Transverse colon (tissue), 4 donors: ENCODE measurements around the gene TNKS2. TPM values are rescaled to one million over a fixed set of nuclear protein-coding genes. Genes with fewer than 3 reads are reported as not detected.

Experiments used
- DNase-seq: peaks from one replicate; pipeline ENCODE4 v3.0.0-alpha.2; 2019
- H3K27ac ChIP-seq, 4 donors: fragments of 200-600 bp; sonication (generic); 2 replicates each; pipeline ENCODE4 v1.5.1; 2016 to 2018; ENCODE audit warnings: inconsistent platforms in 4 of 4
- H3K27me3 ChIP-seq: fragments of 200-600 bp; sonication (generic); 2 replicates; pipeline ENCODE4 v1.5.1; 2017; ENCODE audit warnings: inconsistent platforms
- H3K36me3 ChIP-seq, 4 donors: fragments of 200-600 bp; sonication (generic); 2 replicates each; pipeline ENCODE4 v1.5.1; 2017 to 2019; ENCODE audit warnings: inconsistent platforms in 4 of 4
- H3K4me1 ChIP-seq, 4 donors: fragments of 200-600 bp; sonication (generic); 2 replicates each; pipeline ENCODE4 v1.5.1; 2017 to 2020; ENCODE audit warnings: inconsistent platforms in 4 of 4
- H3K4me3 ChIP-seq, 4 donors: fragments of 200-600 bp; sonication (generic); 1 replicate in 1 of 4; 2 replicates in 3 of 4; pipeline versions ENCODE4 v1.5.1 to v1.6.1; 2017 to 2019; ENCODE audit warnings: inconsistent platforms in 4 of 4
- H3K9me3 ChIP-seq, 2 donors: fragments of 200-600 bp; sonication (generic); 2 replicates each; pipeline ENCODE4 v1.5.1; 2017 to 2019; ENCODE audit warnings: inconsistent platforms in 2 of 2
- CTCF ChIP-seq, 5 experiments: fragments of 200-600 bp in 3 of 5; fragments of 450-650 bp in 2 of 5; sonication (generic) in 3 of 5; IDR thresholded peaks; 1 replicate in 2 of 5; 2 replicates in 3 of 5; pipeline ENCODE4 v1.5.1; 2016 to 2017; ENCODE audit warnings: antibody characterized with exemption in 5 of 5, inconsistent platforms in 3 of 5, mild to moderate bottlenecking in 2 of 5, moderate library complexity in 1 of 5
- EP300 ChIP-seq: sonication (generic); formaldehyde crosslinking; IDR thresholded peaks from one replicate; pipeline ENCODE4 v1.6.1; 2017; ENCODE audit warnings: antibody characterized with exemption, low read depth
- POLR2A ChIP-seq: fragments of 450-650 bp; IDR thresholded peaks from one replicate; pipeline ENCODE4 v1.6.1; 2016; ENCODE audit warnings: antibody characterized with exemption, mild to moderate bottlenecking, moderate library complexity
- POLR2AphosphoS5 ChIP-seq, 3 donors: sonication (generic); formaldehyde crosslinking; IDR thresholded peaks; one replicate each; pipeline ENCODE4 v1.6.1; 2016; ENCODE audit warnings: antibody characterized with exemption in 3 of 3
- WGBS, 2 donors: methylation state at CpG; one replicate each; pipeline ENCODE4 v1.1.5; 2018; ENCODE audit warnings: low coverage in 1 of 2; 5-methylcytosine and 5-hydroxymethylcytosine counted together
- in situ Hi-C, 4 donors: fragments of 200-750 bp; cut with MboI; loops; one replicate each; pipeline versions ENCODE4 v1.15.0 to v1.15.1; 2017; ENCODE audit warnings: low sequenced_read_pairs in 3 of 4, low pct_ligation_motif_present in 1 of 4, low pct_unique_long_range_greater_than_20kb in 1 of 4
- intact Hi-C: fragments of 100-400 bp; cut with DNase I; formaldehyde crosslinking; loops from one replicate; pipeline ENCODE4 v1.15.1; 2023; ENCODE audit warnings: low total_unique reads
- total RNA-seq, 4 donors: library from RNA; depleted of rRNA; stranded (reverse); fragments of >200 nt; gene quantifications; one replicate each; pipeline ENCODE4 v1.1.0, GENCODE V29; 2016

The TNKS2 gene
- total RNA-seq, 4 donors from 2014 or later, result 27.2 to 38.7 (median 31.6) TPM

- in situ Hi-C loops (loop anchor here in 1 of 4 donors (5.0 kb wide), 1 partner anchor 158 kb away; no protein-coding TSS in a partner anchor), intact Hi-C loops (no loop called here)
- Histone ChIP-seq H3K9me3 (no peaks in the 10 kb centered on the region), H3K36me3 (no peaks in the 10 kb centered on the region), H3K4me3 (no peak overlapping the region), H3K27me3 (no peaks in the 10 kb centered on the region), H3K27ac (no peak overlapping the region), H3K4me1 (no peaks in the 10 kb centered on the region)
- no peak for TF ChIP-seq CTCF (IDR thresholded peaks at IDR 0.05)
- TF ChIP-seq POLR2A, result no peak
- TF ChIP-seq EP300, result no peak
- TF ChIP-seq POLR2AphosphoS5 (IDR thresholded peaks at IDR 0.05), result no peak
- WGBS, 2 donors, result 78 to 83% methylated on average over 5 of the region's 5 CpGs
- DNase-seq, result no peak
These were observed 38.6 kb upstream of the TNKS2 start for GRCh38 chr10:91759581-91759986.

GRCh38 chr10:91761721-91762120, 36.5 kb upstream of the TNKS2 start:
- no peak for TF ChIP-seq EP300
- TF ChIP-seq POLR2A, result no peak
- TF ChIP-seq POLR2AphosphoS5 (IDR thresholded peaks at IDR 0.05), result no peak
- TF ChIP-seq CTCF (IDR thresholded peaks at IDR 0.05), result no peak
- Histone ChIP-seq H3K27me3 (no peaks in the 10 kb centered on the region), H3K4me1 (no peaks in the 10 kb centered on the region), H3K9me3 (no peaks in the 10 kb centered on the region), H3K4me3 (no peak overlapping the region), H3K27ac (no peak overlapping the region), H3K36me3 (no peaks in the 10 kb centered on the region)
- intact Hi-C loops (no loop called here), in situ Hi-C loops (loop anchor here in 1 of 4 donors (10.0 kb wide), 1 partner anchor 123 kb away; no protein-coding TSS in a partner anchor)
- DNase-seq, result no peak
- 40 to 72% methylated on average over 1 of the region's 1 CpG for WGBS, 2 donors

GRCh38 chr10:91762878-91763277, 35.3 kb upstream of the TNKS2 start:
- no peak for DNase-seq
- Histone ChIP-seq H3K27ac (no peak overlapping the region), H3K9me3 (no peaks in the 10 kb centered on the region), H3K4me3 (no peak overlapping the region), H3K27me3 (no peaks in the 10 kb centered on the region), H3K4me1 (no peaks in the 10 kb centered on the region), H3K36me3 (no peaks in the 10 kb centered on the region)
- intact Hi-C loops (no loop called here), in situ Hi-C loops (loop anchor here in 1 of 4 donors (10.0 kb wide), 1 partner anchor 122 kb away; no protein-coding TSS in a partner anchor)
- WGBS, 2 donors, result 57 to 73% methylated on average over 1 of the region's 1 CpG
- TF ChIP-seq EP300, result no peak
- TF ChIP-seq POLR2AphosphoS5 (IDR thresholded peaks at IDR 0.05), result no peak
- no peak for TF ChIP-seq POLR2A
- TF ChIP-seq CTCF (IDR thresholded peaks at IDR 0.05), result no peak

- Histone ChIP-seq H3K4me3 (no peak overlapping the region), H3K4me1 (no peaks in the 10 kb centered on the region), H3K27ac (no peak overlapping the region), H3K36me3 (no peaks in the 10 kb centered on the region), H3K9me3 (no peaks in the 10 kb centered on the region), H3K27me3 (no peaks in the 10 kb centered on the region)
- DNase-seq, result no peak
- no peak for TF ChIP-seq POLR2A
- no peak for TF ChIP-seq EP300
- no peak for TF ChIP-seq CTCF (IDR thresholded peaks at IDR 0.05)
- no peak for TF ChIP-seq POLR2AphosphoS5 (IDR thresholded peaks at IDR 0.05)
- in situ Hi-C loops, result loop anchor here in 1 of 4 donors (10.0 kb wide), 1 partner anchor 118 kb away; no protein-coding TSS in a partner anchor
- WGBS, 2 donors, result 86 to 90% methylated on average over 2 to 7 of the region's 7 CpGs
- intact Hi-C loops, result no loop called here
These were observed 31.6 kb upstream of the TNKS2 start for GRCh38 chr10:91766676-91767075.
